Measurements from ENCODE around the gene ERI3. TPM values are rescaled to one million over a fixed set of nuclear protein-coding genes. Genes with fewer than 3 reads are reported as not detected.

The ERI3 gene
- polyA plus RNA-seq, 3 donors, result 26.4 to 35.0 (median 26.6) TPM

GRCh38 chr1:44355582-44356305 lies 687 bp upstream of the ERI3 start:
- peaks cover 0 to 1% (median 0%) of the 10 kb centered on the region in 3 donors for H3K27me3 Mint-ChIP-seq (ENCODE audit: low read depth in 3 of 3)
- H3K27ac ChIP-seq (ENCODE audit: low read depth in 1 of 2, low read length in 2 of 2), result peak overlapping the region in 1 of 2 donors; percentile 5
- H3K4me3 ChIP-seq (replicated peaks in 1 of 3; ENCODE audit: low read depth in 2 of 3, low read length in 3 of 3), result peak overlapping the region in 2 of 3 experiments; percentile 20 to 90
- H3K36me3 ChIP-seq (replicated peaks in 1 of 2; ENCODE audit: control insufficient read depth in 1 of 2, insufficient read depth in 2 of 2, low read length in 2 of 2), result no peaks in the 10 kb centered on the region
- TF ChIP-seq, protein P1, sequence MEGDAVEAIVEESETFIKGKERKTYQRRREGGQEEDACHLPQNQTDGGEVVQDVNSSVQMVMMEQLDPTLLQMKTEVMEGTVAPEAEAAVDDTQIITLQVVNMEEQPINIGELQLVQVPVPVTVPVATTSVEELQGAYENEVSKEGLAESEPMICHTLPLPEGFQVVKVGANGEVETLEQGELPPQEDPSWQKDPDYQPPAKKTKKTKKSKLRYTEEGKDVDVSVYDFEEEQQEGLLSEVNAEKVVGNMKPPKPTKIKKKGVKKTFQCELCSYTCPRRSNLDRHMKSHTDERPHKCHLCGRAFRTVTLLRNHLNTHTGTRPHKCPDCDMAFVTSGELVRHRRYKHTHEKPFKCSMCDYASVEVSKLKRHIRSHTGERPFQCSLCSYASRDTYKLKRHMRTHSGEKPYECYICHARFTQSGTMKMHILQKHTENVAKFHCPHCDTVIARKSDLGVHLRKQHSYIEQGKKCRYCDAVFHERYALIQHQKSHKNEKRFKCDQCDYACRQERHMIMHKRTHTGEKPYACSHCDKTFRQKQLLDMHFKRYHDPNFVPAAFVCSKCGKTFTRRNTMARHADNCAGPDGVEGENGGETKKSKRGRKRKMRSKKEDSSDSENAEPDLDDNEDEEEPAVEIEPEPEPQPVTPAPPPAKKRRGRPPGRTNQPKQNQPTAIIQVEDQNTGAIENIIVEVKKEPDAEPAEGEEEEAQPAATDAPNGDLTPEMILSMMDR (IDR thresholded peaks at IDR 0.05), result no peak
- no peaks in the 10 kb centered on the region for H3K9me3 Mint-ChIP-seq
- H3K4me3 Mint-ChIP-seq, result peak overlapping the region; percentile 78 to 82
- peaks cover 11 to 17% of the 10 kb centered on the region in 2 donors for H3K4me1 ChIP-seq (ENCODE audit: control insufficient read depth in 1 of 2, insufficient read depth in 2 of 2, low read length in 2 of 2)
- no peak for DNase-seq
- H3K79me2 ChIP-seq (ENCODE audit: insufficient read depth, low read length), result peaks cover 20% of the 10 kb centered on the region
- H3K9me3 ChIP-seq (replicated peaks in 1 of 2; ENCODE audit: control insufficient read depth in 1 of 2, insufficient read depth in 1 of 2, low read length in 2 of 2), result no peaks in the 10 kb centered on the region
- peak overlapping the region; percentile 93 for H3K4me2 ChIP-seq (replicated peaks; ENCODE audit: extremely low read depth, low read length, poor library complexity, severe bottlenecking)
- H3K36me3 Mint-ChIP-seq, result peaks cover 3 to 5% of the 10 kb centered on the region in 2 donors
- no peaks in the 10 kb centered on the region for H3K27me3 ChIP-seq (ENCODE audit: control insufficient read depth in 2 of 2, insufficient read depth in 2 of 2, low read length in 2 of 2)
- no peak overlapping the region for H3K9ac ChIP-seq (ENCODE audit: insufficient read depth, low read length, poor library complexity, severe bottlenecking)
- H3K27ac Mint-ChIP-seq, result peak overlapping the region in 4 of 7 donors; percentile 39 to 87 (median 64)
- intact Hi-C loops (cut with micrococcal nuclease), result loop anchor here (10.0 kb wide), 2 partner anchors 141 to 381 kb away; partner anchors contain the start of genes ATP6V0B (in 1 of the 2), B4GALT2 (in 1 of the 2), DMAP1 (in 1 of the 2) and DPH2 (in 1 of the 2)
- no peaks in the 10 kb centered on the region for H4K20me1 ChIP-seq (ENCODE audit: insufficient read depth, low read length)
- H3K4me1 Mint-ChIP-seq, result peaks cover 20% of the 10 kb centered on the region
- H2AFZ ChIP-seq (ENCODE audit: insufficient read depth, low read depth, low read length, poor library complexity, severe bottlenecking), result peak overlapping the region; percentile 96
- 86% methylated on average over 4 of the region's 12 CpGs for WGBS (ENCODE audit: insufficient coverage)

- peak overlapping the region; percentile 17 to 87 for H3K27ac ChIP-seq (ENCODE audit: low read depth in 1 of 2, low read length in 2 of 2)
- Mint-ChIP-seq H3K36me3 (peaks cover 3 to 5% of the 10 kb centered on the region in 2 donors), H3K9me3 (no peaks in the 10 kb centered on the region), H3K4me1 (peaks cover 20% of the 10 kb centered on the region), H3K27me3 (ENCODE audit: low read depth in 3 of 3) (no peaks in the 10 kb centered on the region), H3K27ac (peak overlapping the region; percentile 62 to 93 (median 86)), H3K4me3 (peak overlapping the region; percentile 76 to 81)
- no peaks in the 10 kb centered on the region for H3K27me3 ChIP-seq (ENCODE audit: control insufficient read depth in 2 of 2, insufficient read depth in 2 of 2, low read length in 2 of 2)
- peak overlapping the region; percentile 94 for H3K9ac ChIP-seq (ENCODE audit: insufficient read depth, low read length, poor library complexity, severe bottlenecking)
- DNase-seq, result peak in 1 of 3 donors; percentile 7
- peaks cover 11 to 17% of the 10 kb centered on the region in 2 donors for H3K4me1 ChIP-seq (ENCODE audit: control insufficient read depth in 1 of 2, insufficient read depth in 2 of 2, low read length in 2 of 2)
- no peaks in the 10 kb centered on the region for H3K9me3 ChIP-seq (replicated peaks in 1 of 2; ENCODE audit: control insufficient read depth in 1 of 2, insufficient read depth in 1 of 2, low read length in 2 of 2)
- no peaks in the 10 kb centered on the region for H3K36me3 ChIP-seq (replicated peaks in 1 of 2; ENCODE audit: control insufficient read depth in 1 of 2, insufficient read depth in 2 of 2, low read length in 2 of 2)
- H3K4me3 ChIP-seq (replicated peaks in 1 of 3; ENCODE audit: low read depth in 2 of 3, low read length in 3 of 3), result peak overlapping the region; percentile 52 to 90 (median 60)
- H4K20me1 ChIP-seq (ENCODE audit: insufficient read depth, low read length), result no peaks in the 10 kb centered on the region
- H2AFZ ChIP-seq (ENCODE audit: insufficient read depth, low read depth, low read length, poor library complexity, severe bottlenecking), result peak overlapping the region; percentile 96
- peak overlapping the region; percentile 93 for H3K4me2 ChIP-seq (replicated peaks; ENCODE audit: extremely low read depth, low read length, poor library complexity, severe bottlenecking)
- TF ChIP-seq, protein P1 (IDR thresholded peaks at IDR 0.05), result no peak
- 64% methylated on average over 5 of the region's 10 CpGs for WGBS (ENCODE audit: insufficient coverage)
- intact Hi-C loops (cut with micrococcal nuclease), result loop anchor here (1.0 to 10.0 kb wide), 3 partner anchors 140 to 380 kb away; partner anchors contain the start of genes ATP6V0B (in 1 of the 2), B4GALT2 (in 1 of the 2), DMAP1 (in 1 of the 2) and DPH2 (in 1 of the 2)
- peaks cover 20% of the 10 kb centered on the region for H3K79me2 ChIP-seq (ENCODE audit: insufficient read depth, low read length)
These were observed 703 bp downstream of the ERI3 start for GRCh38 chr1:44354268-44354839.
